ENCODE measurements around the gene ACO2. TPM values are rescaled to one million over a fixed set of nuclear protein-coding genes. Genes with fewer than 3 reads are reported as not detected.

The ACO2 gene
- total RNA-seq, 1 experiment from 2014 or later, result 71.5 TPM

DNA sequence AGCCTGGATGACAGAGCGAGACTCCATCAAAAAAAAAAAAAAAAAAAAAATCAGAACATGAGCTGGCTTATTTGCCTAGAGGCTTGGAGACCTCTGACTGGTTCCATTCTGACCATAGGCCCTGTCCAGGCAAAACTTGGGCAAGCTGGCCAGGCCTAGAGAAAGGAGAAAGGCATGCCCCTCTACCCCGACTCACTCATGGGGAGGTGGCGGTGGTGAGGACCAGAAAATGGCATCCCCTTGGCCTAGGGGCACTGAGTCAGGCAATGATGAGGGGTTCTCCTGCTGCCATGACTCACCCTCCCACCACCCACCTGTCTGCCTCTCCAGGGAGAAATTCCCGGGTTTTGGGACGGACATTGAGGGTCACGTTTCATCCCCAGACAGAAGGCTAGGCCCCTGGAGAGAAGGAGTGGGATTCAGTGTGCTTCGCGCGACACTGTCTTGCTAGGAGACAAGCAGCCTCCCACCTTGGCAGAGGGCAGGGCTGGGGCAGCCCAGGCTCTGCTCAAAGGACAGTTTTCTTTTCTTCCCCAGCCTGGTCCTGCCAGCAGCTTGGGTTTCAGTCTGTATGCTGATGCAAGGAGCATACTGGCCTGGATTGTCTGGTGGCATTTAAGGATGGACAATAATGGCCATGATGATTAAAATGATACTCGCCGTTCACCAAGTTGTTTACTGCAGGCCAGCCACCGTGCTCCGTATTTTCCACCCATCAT, 39.5 kb upstream of the ACO2 start:
- in situ Hi-C loops (cut with HindIII; ENCODE audit: low pct_unique_long_range_greater_than_20kb, low sequenced_read_pairs), result no loop called here
- Histone ChIP-seq H3K4me3 (ENCODE audit: low read depth in 2 of 2, low read length in 2 of 2) (no peak overlapping the region), H3K27ac (ENCODE audit: low read length) (no peak overlapping the region), H3K36me3 (ENCODE audit: control insufficient read depth, insufficient read depth, low read length) (no peaks in the 10 kb centered on the region), H3K4me1 (ENCODE audit: control insufficient read depth, insufficient read depth, low read length) (no peaks in the 10 kb centered on the region), H3K9me3 (ENCODE audit: control insufficient read depth, insufficient read depth, low read depth, low read length) (no peaks in the 10 kb centered on the region), H3K27me3 (ENCODE audit: control insufficient read depth, insufficient read depth, low read length) (no peaks in the 10 kb centered on the region)
- peak; percentile 60; the same call in 1 of the 2 replicates for ATAC-seq
- no peak for DNase-seq (ENCODE audit: low read depth, low spot score)
- intact Hi-C loops (cut with micrococcal nuclease; ENCODE audit: unreplicated experiment), result no loop called here
- POLR2A ChIA-PET, result no interaction called here
- no TSS peak for BruUV-seq (replicated peaks)
- CTCF ChIA-PET, result no interaction called here
- no peak for TF ChIP-seq TCF7L2 (IDR thresholded peaks at IDR 0.05; ENCODE audit: low read depth, low read length)
- no peak for TF ChIP-seq CTCF (IDR thresholded peaks at IDR 0.05)
- TF ChIP-seq, protein P1, sequence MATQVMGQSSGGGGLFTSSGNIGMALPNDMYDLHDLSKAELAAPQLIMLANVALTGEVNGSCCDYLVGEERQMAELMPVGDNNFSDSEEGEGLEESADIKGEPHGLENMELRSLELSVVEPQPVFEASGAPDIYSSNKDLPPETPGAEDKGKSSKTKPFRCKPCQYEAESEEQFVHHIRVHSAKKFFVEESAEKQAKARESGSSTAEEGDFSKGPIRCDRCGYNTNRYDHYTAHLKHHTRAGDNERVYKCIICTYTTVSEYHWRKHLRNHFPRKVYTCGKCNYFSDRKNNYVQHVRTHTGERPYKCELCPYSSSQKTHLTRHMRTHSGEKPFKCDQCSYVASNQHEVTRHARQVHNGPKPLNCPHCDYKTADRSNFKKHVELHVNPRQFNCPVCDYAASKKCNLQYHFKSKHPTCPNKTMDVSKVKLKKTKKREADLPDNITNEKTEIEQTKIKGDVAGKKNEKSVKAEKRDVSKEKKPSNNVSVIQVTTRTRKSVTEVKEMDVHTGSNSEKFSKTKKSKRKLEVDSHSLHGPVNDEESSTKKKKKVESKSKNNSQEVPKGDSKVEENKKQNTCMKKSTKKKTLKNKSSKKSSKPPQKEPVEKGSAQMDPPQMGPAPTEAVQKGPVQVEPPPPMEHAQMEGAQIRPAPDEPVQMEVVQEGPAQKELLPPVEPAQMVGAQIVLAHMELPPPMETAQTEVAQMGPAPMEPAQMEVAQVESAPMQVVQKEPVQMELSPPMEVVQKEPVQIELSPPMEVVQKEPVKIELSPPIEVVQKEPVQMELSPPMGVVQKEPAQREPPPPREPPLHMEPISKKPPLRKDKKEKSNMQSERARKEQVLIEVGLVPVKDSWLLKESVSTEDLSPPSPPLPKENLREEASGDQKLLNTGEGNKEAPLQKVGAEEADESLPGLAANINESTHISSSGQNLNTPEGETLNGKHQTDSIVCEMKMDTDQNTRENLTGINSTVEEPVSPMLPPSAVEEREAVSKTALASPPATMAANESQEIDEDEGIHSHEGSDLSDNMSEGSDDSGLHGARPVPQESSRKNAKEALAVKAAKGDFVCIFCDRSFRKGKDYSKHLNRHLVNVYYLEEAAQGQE (IDR thresholded peaks at IDR 0.05; ENCODE audit: insufficient read depth in 1 of 2, low read depth in 2 of 2, low read length in 1 of 2), result no peak
- no peak for TF ChIP-seq POLR2AphosphoS5 (IDR thresholded peaks at IDR 0.05; ENCODE audit: low read depth, low read length)
- TF ChIP-seq SIN3A (IDR thresholded peaks at IDR 0.05; ENCODE audit: borderline replicate concordance, insufficient read depth, low read depth, low read length), result no peak

- TF ChIP-seq CTCF (IDR thresholded peaks at IDR 0.05) (no peak), SIN3A (IDR thresholded peaks at IDR 0.05; ENCODE audit: borderline replicate concordance, insufficient read depth, low read depth, low read length) (no peak), POLR2AphosphoS5 (IDR thresholded peaks at IDR 0.05; ENCODE audit: low read depth, low read length) (no peak), TCF7L2 (IDR thresholded peaks at IDR 0.05; ENCODE audit: low read depth, low read length) (no peak)
- TF ChIP-seq, protein P1 (IDR thresholded peaks at IDR 0.05; ENCODE audit: insufficient read depth in 1 of 2, low read depth in 2 of 2, low read length in 1 of 2), result no peak
- H3K36me3 ChIP-seq (ENCODE audit: control insufficient read depth, insufficient read depth, low read length), result no peaks in the 10 kb centered on the region
- CTCF ChIA-PET, result no interaction called here
- intact Hi-C loops (cut with micrococcal nuclease; ENCODE audit: unreplicated experiment), result no loop called here
- BruUV-seq (replicated peaks), result no TSS peak
- POLR2A ChIA-PET, result no interaction called here
- ATAC-seq (no peak), DNase-seq (ENCODE audit: low read depth, low spot score) (no peak)
- no peak overlapping the region for H3K27ac ChIP-seq (ENCODE audit: low read length)
- no peaks in the 10 kb centered on the region for H3K9me3 ChIP-seq (ENCODE audit: control insufficient read depth, insufficient read depth, low read depth, low read length)
- no peaks in the 10 kb centered on the region for H3K27me3 ChIP-seq (ENCODE audit: control insufficient read depth, insufficient read depth, low read length)
- in situ Hi-C loops (cut with HindIII; ENCODE audit: low pct_unique_long_range_greater_than_20kb, low sequenced_read_pairs), result no loop called here
- H3K4me1 ChIP-seq (ENCODE audit: control insufficient read depth, insufficient read depth, low read length), result no peaks in the 10 kb centered on the region
- H3K4me3 ChIP-seq (ENCODE audit: low read depth in 2 of 2, low read length in 2 of 2), result no peak overlapping the region
These were observed 39.0 kb upstream of the ACO2 start for GRCh38 chr22:41429951-41430332.
